ENCODE data around the gene RYR2.

DNA sequence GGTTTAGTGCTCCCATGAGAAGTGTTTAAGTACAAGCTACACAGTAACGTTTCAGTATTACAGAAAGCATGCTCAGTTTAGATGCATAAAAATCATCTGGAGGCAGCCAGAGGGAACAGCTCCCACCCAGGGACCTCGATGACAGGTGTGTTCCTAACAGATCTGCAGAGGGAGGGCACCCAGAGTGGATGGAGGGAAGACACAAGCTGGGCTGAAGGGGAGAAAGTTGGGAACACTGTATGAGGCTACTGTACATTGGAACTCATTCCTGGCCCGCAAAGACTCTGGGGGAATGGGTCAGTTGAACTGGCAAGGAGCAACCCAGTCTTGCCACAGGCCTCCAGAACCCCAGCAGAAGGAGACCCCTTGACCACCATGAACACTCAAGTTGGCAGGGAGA is 796.3 kb downstream of the RYR2 start:
- TF ChIP-seq, protein P1, sequence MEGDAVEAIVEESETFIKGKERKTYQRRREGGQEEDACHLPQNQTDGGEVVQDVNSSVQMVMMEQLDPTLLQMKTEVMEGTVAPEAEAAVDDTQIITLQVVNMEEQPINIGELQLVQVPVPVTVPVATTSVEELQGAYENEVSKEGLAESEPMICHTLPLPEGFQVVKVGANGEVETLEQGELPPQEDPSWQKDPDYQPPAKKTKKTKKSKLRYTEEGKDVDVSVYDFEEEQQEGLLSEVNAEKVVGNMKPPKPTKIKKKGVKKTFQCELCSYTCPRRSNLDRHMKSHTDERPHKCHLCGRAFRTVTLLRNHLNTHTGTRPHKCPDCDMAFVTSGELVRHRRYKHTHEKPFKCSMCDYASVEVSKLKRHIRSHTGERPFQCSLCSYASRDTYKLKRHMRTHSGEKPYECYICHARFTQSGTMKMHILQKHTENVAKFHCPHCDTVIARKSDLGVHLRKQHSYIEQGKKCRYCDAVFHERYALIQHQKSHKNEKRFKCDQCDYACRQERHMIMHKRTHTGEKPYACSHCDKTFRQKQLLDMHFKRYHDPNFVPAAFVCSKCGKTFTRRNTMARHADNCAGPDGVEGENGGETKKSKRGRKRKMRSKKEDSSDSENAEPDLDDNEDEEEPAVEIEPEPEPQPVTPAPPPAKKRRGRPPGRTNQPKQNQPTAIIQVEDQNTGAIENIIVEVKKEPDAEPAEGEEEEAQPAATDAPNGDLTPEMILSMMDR (IDR thresholded peaks at IDR 0.05), result no peak
- TF ChIP-seq CHD2 (IDR thresholded peaks at IDR 0.05; ENCODE audit: low read length, partially characterized antibody), result no peak
- no peak for TF ChIP-seq RAD21 (IDR thresholded peaks at IDR 0.05; ENCODE audit: low read length)
- no peak for TF ChIP-seq SMC3 (IDR thresholded peaks at IDR 0.05; ENCODE audit: low read depth, low read length)
- no peak for TF ChIP-seq EZH2phosphoT487 (IDR thresholded peaks at IDR 0.05; ENCODE audit: borderline replicate concordance, low read depth)
- TF ChIP-seq NFIC (IDR thresholded peaks at IDR 0.05; ENCODE audit: borderline replicate concordance), result no peak
- TF ChIP-seq, protein P2, sequence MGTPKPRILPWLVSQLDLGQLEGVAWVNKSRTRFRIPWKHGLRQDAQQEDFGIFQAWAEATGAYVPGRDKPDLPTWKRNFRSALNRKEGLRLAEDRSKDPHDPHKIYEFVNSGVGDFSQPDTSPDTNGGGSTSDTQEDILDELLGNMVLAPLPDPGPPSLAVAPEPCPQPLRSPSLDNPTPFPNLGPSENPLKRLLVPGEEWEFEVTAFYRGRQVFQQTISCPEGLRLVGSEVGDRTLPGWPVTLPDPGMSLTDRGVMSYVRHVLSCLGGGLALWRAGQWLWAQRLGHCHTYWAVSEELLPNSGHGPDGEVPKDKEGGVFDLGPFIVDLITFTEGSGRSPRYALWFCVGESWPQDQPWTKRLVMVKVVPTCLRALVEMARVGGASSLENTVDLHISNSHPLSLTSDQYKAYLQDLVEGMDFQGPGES (IDR thresholded peaks at IDR 0.05; ENCODE audit: low read depth, low read length), result no peak
- TF ChIP-seq, protein P3, sequence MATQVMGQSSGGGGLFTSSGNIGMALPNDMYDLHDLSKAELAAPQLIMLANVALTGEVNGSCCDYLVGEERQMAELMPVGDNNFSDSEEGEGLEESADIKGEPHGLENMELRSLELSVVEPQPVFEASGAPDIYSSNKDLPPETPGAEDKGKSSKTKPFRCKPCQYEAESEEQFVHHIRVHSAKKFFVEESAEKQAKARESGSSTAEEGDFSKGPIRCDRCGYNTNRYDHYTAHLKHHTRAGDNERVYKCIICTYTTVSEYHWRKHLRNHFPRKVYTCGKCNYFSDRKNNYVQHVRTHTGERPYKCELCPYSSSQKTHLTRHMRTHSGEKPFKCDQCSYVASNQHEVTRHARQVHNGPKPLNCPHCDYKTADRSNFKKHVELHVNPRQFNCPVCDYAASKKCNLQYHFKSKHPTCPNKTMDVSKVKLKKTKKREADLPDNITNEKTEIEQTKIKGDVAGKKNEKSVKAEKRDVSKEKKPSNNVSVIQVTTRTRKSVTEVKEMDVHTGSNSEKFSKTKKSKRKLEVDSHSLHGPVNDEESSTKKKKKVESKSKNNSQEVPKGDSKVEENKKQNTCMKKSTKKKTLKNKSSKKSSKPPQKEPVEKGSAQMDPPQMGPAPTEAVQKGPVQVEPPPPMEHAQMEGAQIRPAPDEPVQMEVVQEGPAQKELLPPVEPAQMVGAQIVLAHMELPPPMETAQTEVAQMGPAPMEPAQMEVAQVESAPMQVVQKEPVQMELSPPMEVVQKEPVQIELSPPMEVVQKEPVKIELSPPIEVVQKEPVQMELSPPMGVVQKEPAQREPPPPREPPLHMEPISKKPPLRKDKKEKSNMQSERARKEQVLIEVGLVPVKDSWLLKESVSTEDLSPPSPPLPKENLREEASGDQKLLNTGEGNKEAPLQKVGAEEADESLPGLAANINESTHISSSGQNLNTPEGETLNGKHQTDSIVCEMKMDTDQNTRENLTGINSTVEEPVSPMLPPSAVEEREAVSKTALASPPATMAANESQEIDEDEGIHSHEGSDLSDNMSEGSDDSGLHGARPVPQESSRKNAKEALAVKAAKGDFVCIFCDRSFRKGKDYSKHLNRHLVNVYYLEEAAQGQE (IDR thresholded peaks at IDR 0.05; ENCODE audit: low read depth, low read length), result no peak
- TF ChIP-seq RXRA (IDR thresholded peaks at IDR 0.05; ENCODE audit: borderline replicate concordance, low read depth), result no peak

Measured in SK-N-SH (cell line).